IMR-90 (cell line): ENCODE results near the gene STMN3. TPM values are rescaled to one million over a fixed set of nuclear protein-coding genes. Genes with fewer than 3 reads are reported as not detected.

Experiments used
- ATAC-seq: fragments of 200-7000 bp; cut with Tn5 transposase; 2 replicates; pipeline ENCODE4 v1.9.1; 2020; ENCODE audit warnings: low read depth, mild to moderate bottlenecking, moderate library complexity
- BruUV-seq: library from RNA; stranded (reverse); fragments of 400-500 nt; replicated peaks from 2 replicates; lab custom pipeline; 2021; lab: Mats Ljungman, UMichigan
- CTCF ChIA-PET: fragments of 300-600 bp; formaldehyde crosslinking; extraction: SDS; loops from one replicate; lab custom pipeline; 2021; ENCODE audit warnings: antibody characterized with exemption; lab: Yijun Ruan, JAX
- POLR2A ChIA-PET: fragments of 300-600 bp; sonication (Branson Sonifier 250); formaldehyde crosslinking; loops from one replicate; lab custom pipeline; 2022; ENCODE audit warnings: antibody characterized with exemption; ENCODE audit not compliant: unreplicated experiment; lab: Charles Lee
- DNase-seq: peaks from one replicate; pipeline ENCODE4 v3.0.0; 2013
- H2AFZ ChIP-seq: replicated peaks from 2 replicates; pipeline ENCODE3; 2013; ENCODE audit warnings: low read length, mild to moderate bottlenecking; ENCODE audit not compliant: poor library complexity
- H2AK5ac ChIP-seq: 2 replicates; pipeline ENCODE4 v1.6.1; 2013; ENCODE audit warnings: low read depth, low read length, inconsistent platforms
- H2AK9ac ChIP-seq: replicated peaks from 2 replicates; pipeline ENCODE3; 2013; ENCODE audit warnings: mild to moderate bottlenecking, low read depth, low read length, moderate library complexity; ENCODE audit not compliant: poor library complexity
- H2BK120ac ChIP-seq: 2 replicates; pipeline ENCODE4 v1.6.1; 2013; ENCODE audit warnings: low read depth, low read length, inconsistent platforms
- H2BK15ac ChIP-seq: 3 replicates; pipeline ENCODE4 v1.6.1; 2013; ENCODE audit warnings: low read depth, low read length, inconsistent platforms
- H2BK20ac ChIP-seq: 2 replicates; pipeline ENCODE4 v1.6.1; 2013; ENCODE audit warnings: low read depth, mild to moderate bottlenecking, inconsistent platforms, low read length, moderate library complexity
- H2BK5ac ChIP-seq: 2 replicates; pipeline ENCODE4 v1.6.1; 2013; ENCODE audit warnings: mild to moderate bottlenecking, low read depth, low read length, inconsistent platforms; ENCODE audit not compliant: poor library complexity, severe bottlenecking
- H3K14ac ChIP-seq: replicated peaks from 2 replicates; pipeline ENCODE4 v1.6.1; 2013; ENCODE audit warnings: low read depth, low read length, inconsistent platforms
- H3K18ac ChIP-seq: 2 replicates; pipeline ENCODE4 v1.6.1; 2013; ENCODE audit warnings: low read depth, low read length, control low read depth
- H3K23ac ChIP-seq: 2 replicates; pipeline ENCODE4 v1.6.1; 2013; ENCODE audit warnings: low read depth, low read length, inconsistent platforms
- H3K27ac ChIP-seq: 2 replicates; pipeline ENCODE4 v1.5.1; 2013; ENCODE audit warnings: mild to moderate bottlenecking, control low read depth, low read length; ENCODE audit not compliant: insufficient read depth
- H3K27me3 ChIP-seq: 2 replicates; pipeline ENCODE4 v1.6.1; 2013; ENCODE audit warnings: low read length; ENCODE audit not compliant: control insufficient read depth, insufficient read depth
- H3K36me3 ChIP-seq: 2 replicates; pipeline ENCODE4 v1.6.1; 2013; ENCODE audit warnings: low read length, mixed read lengths; ENCODE audit not compliant: control insufficient read depth, insufficient read depth
- H3K4ac ChIP-seq: 2 replicates; pipeline ENCODE4 v1.6.1; 2013; ENCODE audit warnings: low read depth, low read length, inconsistent platforms
- H3K4me1 ChIP-seq: 2 replicates; pipeline ENCODE4 v1.6.1; 2013; ENCODE audit warnings: low read length, mixed read lengths; ENCODE audit not compliant: control insufficient read depth, insufficient read depth
- H3K4me2 ChIP-seq: 2 replicates; pipeline ENCODE4 v1.6.1; 2013; ENCODE audit warnings: low read depth, mild to moderate bottlenecking, control low read depth, low read length, moderate library complexity
- H3K4me3 ChIP-seq: 2 replicates; pipeline ENCODE4 v1.5.1; 2013; ENCODE audit warnings: low read depth, mild to moderate bottlenecking, control low read depth, low read length, moderate library complexity; ENCODE audit not compliant: insufficient read depth
- H3K56ac ChIP-seq: 2 replicates; pipeline ENCODE4 v1.6.1; 2013; ENCODE audit warnings: low read length, inconsistent platforms; ENCODE audit not compliant: insufficient read depth; ENCODE audit errors: extremely low read depth
- H3K79me1 ChIP-seq, 2 experiments: 2 replicates each; pipeline ENCODE4 v1.6.1; 2013; ENCODE audit warnings: low read length in 2 of 2, inconsistent platforms in 1 of 2, low read depth in 1 of 2
- H3K9ac ChIP-seq: 2 replicates; pipeline ENCODE4 v1.6.1; 2013; ENCODE audit warnings: low read depth, low read length, control low read depth
- H3K9me1 ChIP-seq: 2 replicates; pipeline ENCODE4 v1.6.1; 2013; ENCODE audit warnings: low read length, inconsistent platforms; ENCODE audit not compliant: insufficient read depth
- H3K9me3 ChIP-seq: 2 replicates; pipeline ENCODE4 v1.6.1; 2013; ENCODE audit warnings: low read length; ENCODE audit not compliant: control insufficient read depth, insufficient read depth
- H4K20me1 ChIP-seq: 2 replicates; pipeline ENCODE4 v1.6.1; 2013; ENCODE audit warnings: low read length, inconsistent platforms; ENCODE audit not compliant: insufficient read depth
- H4K5ac ChIP-seq: 2 replicates; pipeline ENCODE4 v1.6.1; 2013; ENCODE audit warnings: mild to moderate bottlenecking, low read depth, low read length, control low read depth
- H4K8ac ChIP-seq, 2 experiments: 2 replicates each; pipeline ENCODE4 v1.6.1; 2013; ENCODE audit warnings: low read depth in 2 of 2, low read length in 2 of 2, control low read depth in 1 of 2, inconsistent platforms in 1 of 2
- H4K91ac ChIP-seq: 2 replicates; pipeline ENCODE4 v1.6.1; 2013; ENCODE audit warnings: low read depth, low read length, inconsistent platforms; ENCODE audit not compliant: insufficient read depth
- BHLHE40 ChIP-seq: fragments of 150-350 bp; IDR thresholded peaks from 2 replicates; pipeline ENCODE4 v1.6.1; 2016; ENCODE audit warnings: mild to moderate bottlenecking, low read depth, low read length
- CEBPB ChIP-seq: IDR thresholded peaks from 2 replicates; pipeline ENCODE4 v1.6.1; 2012; ENCODE audit warnings: low read depth, low read length, improper control_type of control experiment
- CHD1 ChIP-seq: IDR thresholded peaks from 2 replicates; pipeline ENCODE4 v1.6.1; 2012; ENCODE audit warnings: low read depth, low read length, improper control_type of control experiment
- ELK1 ChIP-seq: fragments of 150-350 bp; IDR thresholded peaks from 2 replicates; pipeline ENCODE4 v1.6.1; 2016; ENCODE audit warnings: low read depth, mild to moderate bottlenecking, low read length, moderate library complexity, borderline replicate concordance
- FOS ChIP-seq: fragments of 150-350 bp; IDR thresholded peaks from 2 replicates; pipeline ENCODE4 v1.6.1; 2016; ENCODE audit warnings: low read depth, low read length
- MAFK ChIP-seq: IDR thresholded peaks from 2 replicates; pipeline ENCODE4 v1.6.1; 2012; ENCODE audit warnings: low read depth, low read length, improper control_type of control experiment
- MAZ ChIP-seq: IDR thresholded peaks from 2 replicates; pipeline ENCODE4 v1.6.1; 2012; ENCODE audit warnings: low read depth, mild to moderate bottlenecking, low read length, improper control_type of control experiment, moderate library complexity, borderline replicate concordance
- MXI1 ChIP-seq: IDR thresholded peaks from 2 replicates; pipeline ENCODE4 v1.6.1; 2012; ENCODE audit warnings: low read depth, mild to moderate bottlenecking, low read length, moderate library complexity, borderline replicate concordance
- NFE2L2 ChIP-seq: fragments of 150-350 bp; IDR thresholded peaks from 2 replicates; pipeline ENCODE4 v1.6.1; 2016; ENCODE audit warnings: low read depth, mild to moderate bottlenecking, low read length
- POLR2A ChIP-seq: IDR thresholded peaks from 2 replicates; pipeline ENCODE4 v1.6.1; 2012; ENCODE audit warnings: mild to moderate bottlenecking, low read depth, low read length
- RAD21 ChIP-seq: IDR thresholded peaks from 2 replicates; pipeline ENCODE4 v1.6.1; 2012; ENCODE audit warnings: low read length, improper control_type of control experiment
- RCOR1 ChIP-seq: IDR thresholded peaks from 2 replicates; pipeline ENCODE4 v1.6.1; 2012; ENCODE audit warnings: mild to moderate bottlenecking, low read length, improper control_type of control experiment; ENCODE audit not compliant: insufficient replicate concordance
- RFX5 ChIP-seq: IDR thresholded peaks from 2 replicates; pipeline ENCODE4 v1.8.0; 2012; ENCODE audit warnings: low read depth, mild to moderate bottlenecking, low read length, moderate library complexity
- USF2 ChIP-seq: fragments of 150-350 bp; IDR thresholded peaks from 2 replicates; pipeline ENCODE4 v1.6.1; 2017; ENCODE audit warnings: mild to moderate bottlenecking, antibody characterized with exemption, low read length, low read depth
- WGBS, 2 experiments: methylation state at CpG; one replicate each; pipeline versions ENCODE4 v1.1.5 to v1.1.7; 2013; ENCODE audit warnings: missing lambda C conversion rate in 2 of 2; ENCODE audit not compliant: insufficient read length in 1 of 2; ENCODE audit errors: extremely low coverage in 2 of 2; 5-methylcytosine and 5-hydroxymethylcytosine counted together
- dilution Hi-C: fragments of 300-500 bp; cut with HindIII; formaldehyde crosslinking; loops from one replicate; pipeline ENCODE4 v1.14.3; 2018; ENCODE audit warnings: low sequenced_read_pairs; ENCODE audit not compliant: unreplicated experiment
- in situ Hi-C: fragments of 300-500 bp; cut with MboI; formaldehyde crosslinking; loops from 3 replicates; pipeline ENCODE4 v1.14.3; 2019; ENCODE audit warnings: low sequenced_read_pairs, inconsistent platforms, mixed read lengths
- intact Hi-C: fragments of 100-400 bp; cut with micrococcal nuclease; formaldehyde crosslinking; loops from 2 replicates; pipeline ENCODE4 v1.10.0; 2022
- polyA plus RNA-seq, 3 experiments: library from polyadenylated mRNA; depleted of rRNA; stranded (reverse); fragments of >200 nt; gene quantifications; 2 replicates each; pipeline ENCODE4 v1.2.3, GENCODE V29; 2012; ENCODE audit warnings: low replicate concordance in 1 of 3
- total RNA-seq: library from RNA; depleted of rRNA; stranded (reverse); fragments of >200 nt; gene quantifications from 2 replicates; pipeline ENCODE4 v1.2.3, GENCODE V29; 2012
- TF ChIP-seq, protein P1 (sequence below): conservative IDR thresholded peaks from 2 replicates; pipeline ENCODE4 v1.5.1; 2012; ENCODE audit warnings: mild to moderate bottlenecking, low read depth, low read length, improper control_type of control experiment

The STMN3 gene
- total and polyA plus RNA-seq, 2 of the 4 experiments (the other 2 are of a cell fraction): 20.3 to 62.3 TPM

DNA sequence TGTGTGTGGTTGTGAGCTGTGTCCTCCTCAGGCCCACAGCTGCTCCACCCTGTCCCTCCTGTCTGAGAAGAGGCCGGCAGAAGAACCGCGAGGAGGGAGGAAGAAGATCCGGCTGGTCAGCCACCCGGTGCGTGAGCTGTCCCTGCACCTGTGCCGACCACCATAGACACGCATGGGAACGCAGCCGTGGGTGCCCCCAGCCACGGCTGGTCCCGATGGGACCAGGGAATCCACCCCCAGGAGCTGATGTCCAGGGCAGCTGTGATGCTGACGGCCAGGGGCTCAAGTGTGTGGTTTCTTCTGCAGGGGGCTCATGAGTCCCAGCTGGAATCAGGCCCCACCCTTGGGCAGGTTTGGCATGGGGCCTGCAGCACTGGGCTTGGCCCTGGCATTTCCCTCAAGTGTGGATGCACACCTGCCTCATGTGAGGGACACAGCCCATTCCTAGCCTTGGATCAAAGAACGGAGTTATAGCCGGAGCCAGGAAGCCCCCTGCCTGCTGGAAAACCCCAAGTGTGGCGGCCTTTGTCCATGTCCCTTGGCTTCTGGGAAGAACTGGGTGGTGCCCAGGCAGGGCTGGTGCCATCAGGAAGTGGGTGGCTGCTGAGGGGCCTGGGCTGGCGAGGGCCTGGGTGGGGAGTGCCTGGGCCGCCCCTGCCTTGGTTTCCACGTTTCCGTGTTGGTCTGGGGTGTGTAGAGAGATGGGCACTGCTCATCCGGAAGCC lies 38.6 kb upstream of the STMN3 start:
- Histone ChIP-seq H4K8ac (no peak overlapping the region), H2BK120ac (no peak overlapping the region), H4K20me1 (no peaks in the 10 kb centered on the region), H3K27me3 (no peaks in the 10 kb centered on the region), H2AFZ (peak overlapping the region; percentile 32), H3K18ac (no peak overlapping the region), H3K27ac (no peak overlapping the region), H2BK20ac (no peak overlapping the region), H4K91ac (no peak overlapping the region), H3K79me1 (peaks cover 0 to 13% of the 10 kb centered on the region in 2 experiments; a peak in 2 of 4 replicates), H3K9ac (no peak overlapping the region), H3K4ac (no peak overlapping the region; the same call in 1 of the 2 replicates), H2AK9ac (peak overlapping the region; percentile 76), H2BK5ac (no peak overlapping the region), H3K9me3 (no peaks in the 10 kb centered on the region), H2BK15ac (no peak overlapping the region), H3K56ac (no peak overlapping the region), H3K9me1 (peaks cover 2% of the 10 kb centered on the region; the same call in 1 of the 2 replicates), H3K14ac (no peak overlapping the region), H4K5ac (no peak overlapping the region), H3K36me3 (peaks cover 9% of the 10 kb centered on the region; the same call in 1 of the 2 replicates), H3K4me1 (peaks cover 8% of the 10 kb centered on the region), H3K4me2 (no peak overlapping the region), H2AK5ac (no peak overlapping the region; the same call in 1 of the 2 replicates), H3K23ac (no peak overlapping the region), H3K4me3 (no peak overlapping the region)
- no TSS peak for BruUV-seq
- 90% methylated on average over 12 of the region's 21 CpGs; no CpG with 5 or more reads in 1 of the 2 experiments for WGBS, 2 experiments
- POLR2A ChIA-PET: no interaction called here
- intact Hi-C loops (no loop called here), in situ Hi-C loops (no loop called here), dilution Hi-C loops (no loop called here)
- ATAC-seq (no peak), DNase-seq (no peak)
- CTCF ChIA-PET: interaction anchor here (0.6 kb wide), 1 partner anchor 135 kb away, joined by 7 read pairs; no protein-coding TSS in a partner anchor
- TF ChIP-seq MAZ: no peak
- no peak for TF ChIP-seq MXI1
- TF ChIP-seq POLR2A: no peak
- TF ChIP-seq CEBPB: no peak
- TF ChIP-seq RAD21: no peak
- TF ChIP-seq CHD1: no peak
- TF ChIP-seq, protein P1, sequence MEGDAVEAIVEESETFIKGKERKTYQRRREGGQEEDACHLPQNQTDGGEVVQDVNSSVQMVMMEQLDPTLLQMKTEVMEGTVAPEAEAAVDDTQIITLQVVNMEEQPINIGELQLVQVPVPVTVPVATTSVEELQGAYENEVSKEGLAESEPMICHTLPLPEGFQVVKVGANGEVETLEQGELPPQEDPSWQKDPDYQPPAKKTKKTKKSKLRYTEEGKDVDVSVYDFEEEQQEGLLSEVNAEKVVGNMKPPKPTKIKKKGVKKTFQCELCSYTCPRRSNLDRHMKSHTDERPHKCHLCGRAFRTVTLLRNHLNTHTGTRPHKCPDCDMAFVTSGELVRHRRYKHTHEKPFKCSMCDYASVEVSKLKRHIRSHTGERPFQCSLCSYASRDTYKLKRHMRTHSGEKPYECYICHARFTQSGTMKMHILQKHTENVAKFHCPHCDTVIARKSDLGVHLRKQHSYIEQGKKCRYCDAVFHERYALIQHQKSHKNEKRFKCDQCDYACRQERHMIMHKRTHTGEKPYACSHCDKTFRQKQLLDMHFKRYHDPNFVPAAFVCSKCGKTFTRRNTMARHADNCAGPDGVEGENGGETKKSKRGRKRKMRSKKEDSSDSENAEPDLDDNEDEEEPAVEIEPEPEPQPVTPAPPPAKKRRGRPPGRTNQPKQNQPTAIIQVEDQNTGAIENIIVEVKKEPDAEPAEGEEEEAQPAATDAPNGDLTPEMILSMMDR: no peak
- TF ChIP-seq FOS: no peak
- TF ChIP-seq USF2: no peak
- TF ChIP-seq NFE2L2: no peak
- no peak for TF ChIP-seq RFX5
- no peak for TF ChIP-seq MAFK
- no peak for TF ChIP-seq ELK1
- TF ChIP-seq BHLHE40: no peak
- no peak for TF ChIP-seq RCOR1
